ENCODE measurements around the gene ANKS1A.

Gene ANKS1A

GRCh38 chr6:35042031-35042815, 153.2 kb downstream of the ANKS1A start:
- DNase-seq (ENCODE audit: low read depth), result no peak

GRCh38 chr6:35043381-35044130, 154.5 kb downstream of the ANKS1A start:
- no peak for DNase-seq (ENCODE audit: low read depth)

- DNase-seq (ENCODE audit: low read depth), result no peak
Measured at GRCh38 chr6:35044145-35044745, 155.2 kb downstream of the ANKS1A start.

GRCh38 chr6:35044761-35045421, 155.8 kb downstream of the ANKS1A start:
- no peak for DNase-seq (ENCODE audit: low read depth)

GRCh38 chr6:35046103-35046502, 157.0 kb downstream of the ANKS1A start:
- no peak for DNase-seq (ENCODE audit: low read depth)

- DNase-seq (ENCODE audit: low read depth), result no peak
Measured at GRCh38 chr6:35046862-35047261, 157.8 kb downstream of the ANKS1A start.

- no peak for DNase-seq (ENCODE audit: low read depth)
Measured at GRCh38 chr6:35047265-35048011, 158.4 kb downstream of the ANKS1A start.

- no peak for DNase-seq (ENCODE audit: low read depth)
Measured at GRCh38 chr6:35048031-35048613, 159.1 kb downstream of the ANKS1A start.

GRCh38 chr6:35048631-35049083, 159.6 kb downstream of the ANKS1A start:
- no peak for DNase-seq (ENCODE audit: low read depth)

- no peak for DNase-seq (ENCODE audit: low read depth)
Measured at GRCh38 chr6:35049156-35049735, 160.2 kb downstream of the ANKS1A start.

- no peak for DNase-seq (ENCODE audit: low read depth)
Measured at GRCh38 chr6:35049900-35050756, 161.1 kb downstream of the ANKS1A start.

GRCh38 chr6:35050757-35051330, 161.8 kb downstream of the ANKS1A start:
- DNase-seq (ENCODE audit: low read depth), result no peak

- DNase-seq (ENCODE audit: low read depth), result no peak
Measured at GRCh38 chr6:35051396-35051795, 162.3 kb downstream of the ANKS1A start.

GRCh38 chr6:35051997-35052583, 163.0 kb downstream of the ANKS1A start:
- no peak for DNase-seq (ENCODE audit: low read depth)

GRCh38 chr6:35052694-35053565, 163.9 kb downstream of the ANKS1A start:
- DNase-seq (ENCODE audit: low read depth), result no peak

GRCh38 chr6:35053701-35054100, 164.6 kb downstream of the ANKS1A start:
- no peak for DNase-seq (ENCODE audit: low read depth)

- no peak for DNase-seq (ENCODE audit: low read depth)
Measured at GRCh38 chr6:35054106-35054742, 165.2 kb downstream of the ANKS1A start.

GRCh38 chr6:35054743-35055130, 165.7 kb downstream of the ANKS1A start:
- no peak for DNase-seq (ENCODE audit: low read depth)
